Activated naive CD4-positive, alpha-beta T cell (primary cell): ENCODE data around the gene HMG20B.
"Not testable (repeated sequence)": the region's sequence is repeated elsewhere in the genome, so short reads cannot be mapped to it uniquely, and the experiment has no call there.

ENCODE experiments used
- DNase-seq, 4 experiments: peaks; one replicate each; lab custom pipeline; 2025; lab: John Stamatoyannopoulos, UW

HMG20B gene

GRCh38 chr19:3584036-3584802 lies 11.5 kb downstream of the HMG20B start:
- not testable (repeated sequence) for DNase-seq

GRCh38 chr19:3585301-3586126 lies 12.8 kb downstream of the HMG20B start, which contains the start of gene GIPC3:
Gene GIPC3 (plus strand): TSS chr19:3585478. CDS start chr19:3585598, 120 bp downstream.
- DNase-seq = no peak

- peak in 3 of 4 experiments; percentile 12 to 48 (median 13) for DNase-seq
Observed at GRCh38 chr19:3586127-3586626, 13.4 kb downstream of the HMG20B start.

DNA sequence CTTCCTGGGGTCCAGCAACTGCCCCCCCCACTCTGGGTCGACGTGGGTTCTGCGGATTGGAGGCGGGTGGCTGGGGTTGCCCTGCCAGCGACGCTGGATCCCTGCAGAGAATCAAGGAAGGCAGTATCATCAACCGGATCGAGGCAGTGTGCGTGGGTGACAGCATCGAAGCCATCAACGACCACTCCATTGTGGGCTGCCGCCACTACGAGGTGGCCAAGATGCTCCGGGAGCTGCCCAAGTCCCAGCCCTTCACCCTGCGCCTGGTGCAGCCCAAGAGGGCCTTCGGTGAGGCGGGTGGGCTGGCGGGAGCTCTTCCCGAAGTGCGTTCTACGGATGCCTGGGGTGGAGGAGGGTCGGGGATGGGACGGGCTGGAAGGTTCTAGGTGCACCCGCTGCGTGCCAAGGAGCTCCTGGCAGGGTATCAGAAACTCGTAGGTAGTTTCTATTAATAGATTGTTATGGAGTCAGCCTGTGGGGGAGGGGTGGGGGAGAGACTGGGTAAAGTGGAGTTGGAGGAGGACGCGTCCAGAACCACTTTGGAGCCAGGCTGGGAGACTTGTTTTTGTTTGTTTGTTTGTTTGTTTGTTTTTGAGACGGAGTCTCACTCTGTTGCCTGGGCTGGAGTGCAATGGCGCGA lies 14.1 kb downstream of the HMG20B start:
- no peak for DNase-seq

DNA sequence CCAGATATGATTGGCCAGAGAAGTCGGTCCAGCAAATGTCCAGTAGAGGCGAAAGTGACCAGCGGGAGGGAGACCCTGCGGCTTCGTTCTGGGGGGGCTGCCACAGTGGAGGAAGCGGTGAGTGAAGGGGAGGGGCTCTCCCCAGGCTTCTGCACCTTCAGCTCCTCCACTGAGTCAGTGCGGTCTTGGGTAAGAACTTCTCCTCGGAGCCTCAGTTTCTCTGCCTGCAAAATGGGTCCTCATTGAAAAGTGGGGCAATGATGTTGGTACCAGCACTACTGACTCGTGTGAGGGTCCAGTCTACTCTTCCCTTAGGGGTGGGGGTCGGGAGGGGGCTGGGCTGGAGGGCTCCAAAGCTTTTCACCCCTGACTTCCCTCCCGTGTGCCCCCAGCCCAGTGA lies 16.7 kb downstream of the HMG20B start:
- no peak for DNase-seq

DNA sequence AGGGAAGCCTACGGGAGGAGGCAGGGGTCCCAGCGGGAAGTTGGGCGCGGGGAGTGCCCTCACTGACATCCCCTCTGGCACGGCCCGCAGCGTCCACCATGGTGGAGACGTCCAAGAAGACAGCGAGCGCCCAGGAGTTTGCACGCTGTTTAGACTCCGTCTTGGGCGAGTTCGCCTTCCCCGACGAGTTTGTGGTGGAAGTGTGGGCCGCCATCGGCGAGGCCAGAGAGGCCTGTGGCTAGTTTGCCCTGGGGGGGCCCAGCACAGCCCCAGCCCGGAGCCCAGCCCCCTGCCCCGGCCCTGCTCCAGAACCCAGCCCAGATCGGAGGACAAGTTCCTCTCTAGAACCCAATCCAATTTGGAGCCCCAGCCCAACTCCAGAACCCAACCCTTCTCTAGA lies 17.2 kb downstream of the HMG20B start:
- DNase-seq = no peak

DNA sequence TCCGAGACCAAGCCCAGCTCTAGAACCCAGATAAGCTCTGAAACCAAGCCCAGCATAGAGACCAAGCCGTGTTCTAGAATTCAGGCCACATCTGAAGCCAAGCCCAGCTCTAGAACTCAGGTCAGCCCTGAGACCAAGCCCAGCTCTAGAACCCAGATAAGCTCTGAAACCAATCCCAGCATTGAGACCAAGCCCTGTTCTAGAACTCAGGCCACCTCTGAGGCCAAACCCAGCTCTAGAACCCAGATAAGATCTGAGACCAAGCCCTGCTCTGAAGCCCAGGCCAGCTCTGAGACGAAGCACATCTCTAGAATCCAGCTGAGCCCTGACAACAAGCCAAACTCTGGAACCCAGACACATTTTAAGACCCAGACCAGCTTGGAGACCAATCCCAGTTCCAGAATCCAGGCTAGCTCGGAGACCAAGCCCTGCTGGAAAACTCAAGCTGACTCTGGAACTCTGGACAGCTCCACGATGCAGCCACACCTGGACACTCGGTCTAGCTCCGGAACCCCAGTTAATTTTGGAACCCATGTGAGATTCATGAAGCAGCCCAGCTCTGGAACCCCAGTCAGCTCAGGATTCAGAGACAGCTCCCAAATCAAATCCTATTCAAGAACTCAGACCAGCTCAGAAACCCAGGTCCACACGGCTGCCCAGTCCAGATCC lies 18.4 kb downstream of the HMG20B start:
- no peak for DNase-seq

DNA sequence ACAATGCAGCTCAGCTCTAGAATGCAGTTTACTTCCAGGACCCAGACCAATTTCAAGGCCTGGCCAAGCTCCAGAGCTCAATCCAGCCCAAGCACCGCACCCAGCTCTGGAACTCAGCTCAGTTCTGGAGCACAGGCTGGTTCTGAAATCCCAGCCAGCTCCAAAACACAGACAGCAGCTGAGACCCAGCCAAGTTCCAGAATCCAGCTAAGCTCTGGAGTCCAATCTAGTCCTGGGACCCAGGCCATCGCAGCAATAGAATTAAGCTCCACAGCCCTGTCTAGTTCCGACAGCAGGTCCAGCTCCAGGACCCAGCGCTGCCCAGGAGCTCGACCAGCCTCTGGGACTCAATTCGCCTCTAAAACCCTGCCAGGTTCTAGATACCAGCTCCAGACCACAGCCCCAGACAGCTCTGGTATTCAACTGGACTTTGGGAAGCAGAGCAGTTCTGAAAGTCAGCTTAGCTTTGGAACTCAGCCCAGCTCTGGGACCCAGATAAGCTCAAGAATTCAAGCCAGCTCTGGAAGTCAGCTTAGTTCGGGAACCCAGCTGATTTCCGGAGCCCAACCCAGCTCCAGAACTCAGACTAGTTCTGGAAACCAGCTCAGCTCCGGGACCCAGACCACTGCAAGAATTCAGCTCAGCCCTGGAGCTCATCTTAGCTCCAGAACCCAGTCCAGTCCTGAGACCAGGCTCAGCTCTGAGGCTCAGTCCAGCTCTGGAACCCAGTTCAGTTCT lies 19.3 kb downstream of the HMG20B start:
- DNase-seq = no peak

DNA sequence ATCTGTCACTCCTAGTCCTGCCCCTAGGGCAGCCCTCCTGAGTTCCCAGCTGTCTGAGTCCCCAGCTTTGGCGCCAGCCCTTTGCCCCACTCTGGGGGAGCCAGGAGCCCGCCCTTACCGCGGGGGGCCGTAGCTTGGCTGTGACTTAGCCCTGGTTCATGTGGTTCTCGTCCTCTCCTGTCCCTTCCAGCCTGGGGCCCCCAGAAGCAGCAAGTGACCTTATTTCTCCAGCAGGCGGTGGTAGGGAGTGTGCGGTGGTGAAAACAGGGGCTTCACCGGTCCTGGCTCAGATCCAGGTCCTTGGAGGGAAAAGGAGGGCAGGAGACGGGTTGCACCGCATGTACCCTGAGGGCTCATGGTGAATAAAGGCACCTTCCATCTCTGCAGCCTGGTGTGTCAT lies 20.4 kb downstream of the HMG20B start:
- DNase-seq = no peak

DNA sequence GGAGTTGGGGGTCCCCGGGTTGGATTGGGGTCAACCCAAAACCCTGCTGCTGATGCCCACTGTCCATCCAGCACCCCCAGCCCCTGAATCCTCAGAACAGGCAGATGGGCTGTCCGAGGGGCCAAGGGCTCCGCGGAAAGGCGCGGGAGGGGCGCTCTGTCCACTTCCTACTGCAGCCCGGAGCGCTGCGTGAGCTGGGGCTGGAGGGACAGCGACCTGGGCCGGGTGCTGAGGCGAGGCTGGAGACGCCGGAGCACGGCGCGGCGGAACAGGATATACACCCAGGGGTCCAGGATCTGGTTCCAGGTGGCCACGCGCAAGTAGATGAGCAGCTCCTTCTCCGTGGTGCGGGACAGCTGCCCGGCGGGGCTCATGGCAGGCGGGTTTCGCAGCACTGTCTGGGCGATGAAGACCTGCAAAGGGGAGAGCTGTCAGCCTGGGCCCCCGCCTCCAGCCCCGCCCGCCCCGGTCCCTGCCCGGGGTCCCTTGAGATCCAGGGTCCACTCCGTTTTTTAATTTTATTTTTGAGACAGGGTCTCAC lies 22.8 kb downstream of the HMG20B start:
- no peak for DNase-seq

GRCh38 chr19:3599776-3600187 lies 27.0 kb downstream of the HMG20B start:
- no peak for DNase-seq

DNA sequence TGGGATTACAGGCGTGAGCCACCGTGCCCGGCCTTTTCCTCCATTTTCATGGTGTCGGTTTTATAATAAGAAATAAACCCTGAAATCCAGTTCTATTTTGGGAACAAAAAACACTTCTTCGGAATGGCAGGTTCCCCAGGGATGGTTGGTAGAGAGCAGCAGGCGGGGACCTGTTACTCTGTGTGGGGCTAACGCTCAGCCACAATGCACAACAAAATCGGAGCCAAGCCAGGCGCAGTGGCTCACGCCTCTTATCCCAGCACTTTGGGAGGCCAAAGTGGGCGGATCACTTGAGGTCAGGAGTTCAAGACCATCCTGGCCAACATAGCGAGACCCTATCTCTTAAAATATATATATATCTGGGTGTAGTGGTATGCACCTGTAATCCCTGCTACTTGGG lies 28.3 kb downstream of the HMG20B start:
- DNase-seq = no peak

DNA sequence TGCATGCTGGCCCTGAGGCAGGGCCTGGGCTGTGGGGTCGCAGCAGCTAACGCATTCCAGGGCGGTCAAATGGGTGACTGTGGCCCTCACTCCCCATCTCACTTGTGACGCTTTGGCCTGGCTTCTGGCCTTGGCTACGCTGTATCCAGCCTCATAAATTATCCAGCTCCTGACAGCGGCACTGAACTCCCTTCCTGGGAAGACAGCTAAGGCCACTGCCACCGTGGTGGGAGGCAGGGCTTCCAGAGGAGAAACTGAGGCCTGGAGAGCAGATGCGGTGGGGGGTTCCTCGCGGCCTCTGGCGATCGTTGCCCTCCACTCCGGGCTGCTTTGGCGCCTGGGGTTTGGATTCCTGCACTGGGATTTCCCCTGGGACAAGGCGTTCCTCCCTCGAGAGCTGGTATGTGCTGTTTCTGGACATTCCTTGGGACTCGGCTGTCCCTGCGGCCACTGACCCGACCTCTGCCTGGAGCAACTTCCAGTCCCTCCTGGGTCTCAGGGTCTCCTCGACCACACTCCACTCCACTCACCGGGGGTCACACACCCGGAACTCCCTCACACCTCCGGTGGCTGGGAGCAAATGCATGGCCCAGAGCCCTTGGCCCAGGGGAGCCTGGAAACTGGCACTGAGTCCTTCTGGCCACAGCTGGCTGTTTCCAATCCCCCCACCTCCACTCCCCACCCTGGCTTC lies 30.5 kb downstream of the HMG20B start:
- no peak for DNase-seq

DNA sequence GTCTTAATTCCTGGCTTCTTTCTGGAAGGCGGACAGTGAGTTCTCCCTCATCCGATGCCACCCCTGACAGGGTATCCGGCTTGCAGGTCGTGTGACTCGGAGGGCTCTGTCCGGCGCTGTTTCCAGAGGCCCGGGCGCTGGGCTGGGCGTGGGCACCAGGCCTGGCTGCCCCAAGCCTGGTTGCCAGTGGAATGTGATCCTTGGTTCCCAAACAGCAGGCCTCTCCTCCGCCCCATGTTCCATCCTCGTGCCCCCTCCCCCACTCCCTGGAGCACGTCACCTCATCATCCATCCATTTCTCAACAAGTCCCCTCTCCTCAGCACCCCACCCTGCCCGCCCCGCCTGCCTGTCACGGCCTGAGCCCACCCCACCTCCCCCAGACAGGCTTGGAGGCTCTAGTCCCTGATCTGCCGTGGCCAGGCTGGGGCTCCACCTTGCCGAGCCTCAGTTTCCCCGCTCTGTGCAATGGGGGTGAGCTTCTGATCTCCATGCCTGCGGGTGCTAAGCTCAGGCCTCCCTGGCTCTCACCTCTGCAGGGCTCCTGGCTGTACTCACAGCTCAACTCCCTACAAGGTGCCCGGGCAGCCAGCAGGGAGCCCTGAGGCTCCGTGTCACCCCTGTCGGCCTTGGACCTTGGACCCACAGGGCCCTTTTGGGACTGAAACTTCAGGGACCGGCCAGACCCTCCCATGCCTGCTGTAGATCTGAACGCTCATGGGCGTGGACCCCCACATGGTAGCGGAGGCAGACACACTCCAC lies 31.7 kb downstream of the HMG20B start:
- no peak for DNase-seq

DNA sequence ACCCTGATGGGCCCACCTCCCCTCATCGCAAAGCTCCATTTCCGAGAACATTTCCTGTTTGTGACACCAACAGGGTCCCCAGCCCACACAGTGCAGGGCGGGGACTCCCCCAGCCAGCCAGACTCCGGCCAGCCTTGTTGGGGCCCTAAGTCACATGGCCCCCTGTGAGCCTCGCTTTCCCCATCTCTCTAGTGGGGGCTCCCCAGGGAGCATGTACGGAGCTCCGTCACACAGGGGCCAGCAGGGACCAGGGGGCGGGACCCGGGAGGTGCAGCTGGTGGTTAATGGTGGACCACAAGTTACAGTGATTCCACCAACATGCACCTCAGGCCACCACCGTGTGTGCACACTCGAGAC lies 32.2 kb downstream of the HMG20B start:
- peak in 2 of 4 experiments; percentile 36 to 53 for DNase-seq

GRCh38 chr19:3605361-3605760 lies 32.6 kb downstream of the HMG20B start:
- DNase-seq = no peak

- DNase-seq = no peak
Observed at GRCh38 chr19:3605770-3606169, 33.0 kb downstream of the HMG20B start.

DNA sequence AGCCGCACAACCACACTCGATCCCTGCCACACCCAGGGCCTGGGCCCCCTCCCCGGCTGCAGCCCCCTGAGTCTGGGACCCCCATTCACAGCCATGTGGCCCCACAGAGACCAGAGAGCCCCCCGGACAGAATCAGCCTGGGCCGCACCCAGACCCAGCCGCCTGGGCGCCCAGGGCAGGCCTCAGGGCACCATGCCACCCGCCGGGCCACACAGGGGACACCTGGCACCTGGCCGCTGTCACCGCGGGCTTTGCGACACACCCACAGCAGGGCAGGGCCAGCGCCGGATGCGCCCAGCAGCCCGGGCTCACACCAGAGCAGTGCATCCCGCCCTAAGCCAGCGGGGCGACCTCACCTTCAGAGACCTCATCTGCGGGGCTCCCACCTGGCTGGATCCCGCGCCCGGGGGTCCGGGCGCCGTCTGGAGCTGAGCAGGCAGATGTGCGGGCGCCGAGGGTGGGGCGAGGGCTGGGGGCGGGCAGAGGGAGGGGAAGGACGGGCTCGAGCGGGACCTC lies 33.5 kb downstream of the HMG20B start:
- DNase-seq = peak in 1 of 4 experiments; percentile 34

DNA sequence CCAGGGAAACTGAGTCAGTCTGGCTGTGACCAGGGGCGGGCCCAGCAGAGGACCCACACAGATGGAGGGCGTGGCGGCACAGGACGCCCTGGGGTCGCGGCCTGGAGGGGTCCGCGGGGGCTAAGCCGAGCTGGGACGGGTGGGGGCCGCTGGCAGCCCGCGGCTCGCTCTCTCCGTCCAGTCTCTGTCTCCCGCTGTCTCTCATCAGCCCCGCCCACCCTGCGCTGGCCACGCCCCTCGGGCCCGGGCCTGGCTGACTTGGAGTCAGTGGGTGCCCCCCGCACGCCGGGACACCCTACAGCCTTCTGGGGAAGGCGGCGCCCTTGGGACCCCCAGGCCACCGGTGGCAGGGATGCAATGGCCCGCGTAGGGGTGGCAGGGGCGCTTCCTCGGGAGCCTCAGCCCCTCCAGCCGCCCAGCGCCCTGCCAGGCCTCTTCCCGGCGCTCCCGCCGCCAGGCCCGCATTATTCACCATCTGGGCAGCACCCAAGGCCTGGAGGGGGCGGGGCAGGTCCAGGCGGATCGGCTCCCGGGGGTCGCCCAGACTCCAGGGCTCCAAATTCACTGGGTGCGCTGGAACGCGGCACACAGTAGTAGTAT lies 34.0 kb downstream of the HMG20B start, which contains the start of gene TBXA2R:
TSS of gene TBXA2R (minus strand) at position 186 of the 600 bp plus-strand sequence. CDS start 6,241 bp downstream, outside the sequence.
- DNase-seq = peak; percentile 16 to 50 (median 28)
